Hepatocyte (in vitro differentiated cells): ENCODE measurements around the gene NUP153. TPM values are rescaled to one million over a fixed set of nuclear protein-coding genes. Genes with fewer than 3 reads are reported as not detected.

Experiments used
- DNase-seq: peaks from one replicate; pipeline ENCODE4 v3.0.0-alpha.2; 2016; ENCODE audit warnings: low spot score
- H2AFZ ChIP-seq: fragments of 200-600 bp; sonication (generic); 2 replicates; pipeline ENCODE4 v1.6.0; 2016; ENCODE audit warnings: antibody characterized with exemption, mild to moderate bottlenecking
- H3K27ac ChIP-seq: fragments of 200-600 bp; sonication (generic); 2 replicates; pipeline ENCODE4 v1.5.1; 2016; ENCODE audit warnings: mild to moderate bottlenecking
- H3K27me3 ChIP-seq: fragments of 200-600 bp; sonication (generic); 2 replicates; pipeline ENCODE4 v1.6.1; 2016
- H3K36me3 ChIP-seq: fragments of 200-600 bp; sonication (generic); replicated peaks from 2 replicates; pipeline ENCODE4 v1.5.1; 2016; ENCODE audit warnings: low read depth; ENCODE audit not compliant: insufficient read depth
- H3K4me1 ChIP-seq: fragments of 200-600 bp; sonication (generic); 2 replicates; pipeline ENCODE4 v1.5.1; 2016; ENCODE audit warnings: mild to moderate bottlenecking, moderate library complexity; ENCODE audit not compliant: insufficient read depth
- H3K4me2 ChIP-seq: fragments of 200-600 bp; sonication (generic); 2 replicates; pipeline ENCODE4 v1.6.0; 2016
- H3K4me3 ChIP-seq: fragments of 200-600 bp; sonication (generic); 2 replicates; pipeline ENCODE4 v1.5.1; 2016; ENCODE audit warnings: mild to moderate bottlenecking
- H3K79me2 ChIP-seq: fragments of 200-600 bp; sonication (generic); 2 replicates; pipeline ENCODE4 v1.6.0; 2017; ENCODE audit warnings: mild to moderate bottlenecking
- H3K9me2 ChIP-seq: fragments of 200-600 bp; sonication (generic); replicated peaks from 2 replicates; pipeline ENCODE4 v1.6.0; 2017; ENCODE audit warnings: mild to moderate bottlenecking; ENCODE audit not compliant: insufficient read depth
- H3K9me3 ChIP-seq: fragments of 200-600 bp; sonication (generic); 2 replicates; pipeline ENCODE4 v1.5.1; 2016; ENCODE audit warnings: low read depth, mild to moderate bottlenecking
- H4K20me1 ChIP-seq: fragments of 200-600 bp; sonication (generic); 2 replicates; pipeline ENCODE4 v1.6.0; 2016; ENCODE audit warnings: mild to moderate bottlenecking; ENCODE audit not compliant: insufficient read depth, poor library complexity, severe bottlenecking
- CTCF ChIP-seq: fragments of 200-600 bp; sonication (generic); IDR thresholded peaks from 2 replicates; pipeline ENCODE4 v1.5.1; 2016; ENCODE audit warnings: antibody characterized with exemption, mild to moderate bottlenecking; ENCODE audit not compliant: poor library complexity
- EZH2 ChIP-seq: fragments of 200-600 bp; sonication (generic); IDR thresholded peaks from 2 replicates; pipeline ENCODE4 v1.6.1; 2016; ENCODE audit warnings: antibody characterized with exemption, mild to moderate bottlenecking, borderline replicate concordance
- EZH2phosphoT487 ChIP-seq: fragments of 200-600 bp; sonication (generic); IDR thresholded peaks from one replicate; pipeline ENCODE4 v1.6.1; 2018; ENCODE audit warnings: antibody characterized with exemption, mild to moderate bottlenecking, low read depth, moderate library complexity; ENCODE audit not compliant: unreplicated experiment, severe bottlenecking
- WGBS: methylation state at CpG from one replicate; pipeline ENCODE4 v1.1.6; 2016; ENCODE audit warnings: low lambda C conversion rate; ENCODE audit errors: missing lambda C conversion rate; 5-methylcytosine and 5-hydroxymethylcytosine counted together
- polyA plus RNA-seq: library from polyadenylated mRNA; unstranded; fragments of >200 nt; fragmentation: Nextera tagmentation; extraction: Ambion mirVana; gene quantifications from 2 replicates; pipeline ENCODE4 v1.2.1, GENCODE V29; 2016
- total RNA-seq: library from RNA; depleted of rRNA; stranded (reverse); fragments of >200 nt; gene quantifications from 2 replicates; pipeline ENCODE4 v1.2.3, GENCODE V29; 2014

The NUP153 gene
- total and polyA plus RNA-seq, 2 experiments from 2014 or later = 7.9 to 31.1 TPM

GRCh38 chr6:17640477-17640917 lies 66.2 kb downstream of the NUP153 start:
- Histone ChIP-seq H4K20me1 (no peaks in the 10 kb centered on the region), H3K4me1 (no peaks in the 10 kb centered on the region), H3K27ac (no peak overlapping the region), H3K27me3 (no peaks in the 10 kb centered on the region), H3K9me2 (no peaks in the 10 kb centered on the region), H2AFZ (no peak overlapping the region), H3K4me2 (no peak overlapping the region), H3K36me3 (peaks cover 3% of the 10 kb centered on the region), H3K9me3 (no peaks in the 10 kb centered on the region), H3K4me3 (no peak overlapping the region), H3K79me2 (no peaks in the 10 kb centered on the region)
- TF ChIP-seq EZH2phosphoT487 (no peak), EZH2 (no peak), CTCF (no peak)
- 89% methylated on average over 3 of the region's 3 CpGs for WGBS
- DNase-seq = no peak

GRCh38 chr6:17638212-17638715 lies 68.5 kb downstream of the NUP153 start:
- Histone ChIP-seq H4K20me1 (no peaks in the 10 kb centered on the region), H3K4me3 (no peak overlapping the region), H3K27ac (no peak overlapping the region), H3K36me3 (peaks cover 3% of the 10 kb centered on the region), H2AFZ (no peak overlapping the region), H3K9me3 (no peaks in the 10 kb centered on the region), H3K4me1 (no peaks in the 10 kb centered on the region), H3K79me2 (peaks cover 9% of the 10 kb centered on the region), H3K9me2 (no peaks in the 10 kb centered on the region), H3K4me2 (no peak overlapping the region), H3K27me3 (no peaks in the 10 kb centered on the region)
- TF ChIP-seq CTCF = no peak
- 93% methylated on average over 2 of the region's 2 CpGs for whole genome bisulfite sequencing
- DNase-seq = no peak

GRCh38 chr6:17635568-17635967 lies 71.2 kb downstream of the NUP153 start:
- H3K36me3 ChIP-seq = peaks cover 3% of the 10 kb centered on the region
- TF ChIP-seq EZH2 = no peak
- no peak for TF ChIP-seq CTCF
- no peak for TF ChIP-seq EZH2phosphoT487
- no peaks in the 10 kb centered on the region for H3K27me3 ChIP-seq
- WGBS = 98% methylated on average over 4 of the region's 4 CpGs
- peaks cover 9% of the 10 kb centered on the region for H3K79me2 ChIP-seq
- H3K4me3 ChIP-seq = no peak overlapping the region
- peaks cover 7% of the 10 kb centered on the region for H3K4me1 ChIP-seq
- H4K20me1 ChIP-seq = no peaks in the 10 kb centered on the region
- H3K4me2 ChIP-seq = no peak overlapping the region
- H3K9me2 ChIP-seq = no peaks in the 10 kb centered on the region
- H3K27ac ChIP-seq = no peak overlapping the region
- H3K9me3 ChIP-seq = no peaks in the 10 kb centered on the region
- DNase-seq = no peak
- H2AFZ ChIP-seq = no peak overlapping the region
